Body of pancreas (tissue), 4 donors: ENCODE data around the gene SMARCAD1. TPM values are rescaled to one million over a fixed set of nuclear protein-coding genes. Genes with fewer than 3 reads are reported as not detected.
"Not testable (repeated sequence)": the region's sequence is repeated elsewhere in the genome, so short reads cannot be mapped to it uniquely, and the experiment has no call there.

Source experiments
- ATAC-seq: fragments of 150-250 bp; one replicate; pipeline ENCODE4 v1.9.1; 2016
- DNase-seq, 4 donors: peaks; one replicate each; pipeline ENCODE4 v3.0.0-alpha.2; 2019
- H3K27ac ChIP-seq, 4 donors: fragments of 200-600 bp; sonication (generic); 1 replicate in 3 of 4; 2 replicates in 1 of 4; pipeline versions ENCODE4 v1.5.1 to v1.6.1; 2016 to 2019; ENCODE audit warnings: mild to moderate bottlenecking in 1 of 4, mixed read lengths in 1 of 4, moderate library complexity in 1 of 4
- H3K27me3 ChIP-seq, 2 donors: fragments of 200-600 bp; sonication (generic); one replicate each; pipeline ENCODE4 v1.6.0; 2016; ENCODE audit warnings: mild to moderate bottlenecking in 1 of 2
- H3K36me3 ChIP-seq, 2 donors: fragments of 200-600 bp; sonication (generic); replicated peaks in 1 of 2; 2 replicates each; pipeline ENCODE4 v1.5.1; 2016; ENCODE audit warnings: low read depth in 2 of 2; ENCODE audit not compliant: insufficient read depth in 1 of 2
- H3K4me1 ChIP-seq: fragments of 200-600 bp; sonication (generic); one replicate; pipeline ENCODE4 v1.6.0; 2016
- H3K4me3 ChIP-seq, 2 donors: fragments of 200-600 bp; sonication (generic); 1 replicate in 1 of 2; 2 replicates in 1 of 2; pipeline ENCODE4 v1.5.1; 2016 to 2019
- H3K9me3 ChIP-seq, 3 donors: fragments of 200-600 bp; sonication (generic); 1 replicate in 2 of 3; 2 replicates in 1 of 3; pipeline ENCODE4 v1.5.1; 2016
- POLR2A ChIP-seq, 3 donors: fragments of 450-650 bp; IDR thresholded peaks; one replicate each; pipeline ENCODE4 v1.6.1; 2016; ENCODE audit warnings: antibody characterized with exemption in 3 of 3, mild to moderate bottlenecking in 2 of 3
- WGBS, 2 donors: methylation state at CpG; one replicate each; pipeline ENCODE4 v1.1.5; 2017; 5-methylcytosine and 5-hydroxymethylcytosine counted together
- intact Hi-C: fragments of 100-400 bp; cut with DNase I; formaldehyde crosslinking; loops from one replicate; pipeline ENCODE4 v1.15.1; 2023
- total RNA-seq, 2 donors: library from RNA; depleted of rRNA; stranded (reverse); fragments of >200 nt; gene quantifications; one replicate each; pipeline ENCODE4 v1.1.0, GENCODE V29; 2016
- TF ChIP-seq, protein P1 (sequence below), 7 experiments: fragments of 450-650 bp in 4 of 7; fragments of 200-600 bp in 3 of 7; sonication (generic) in 3 of 7; IDR thresholded peaks; one replicate each; pipeline ENCODE4 v1.5.1; 2016 to 2019; ENCODE audit warnings: antibody characterized with exemption in 7 of 7

Gene SMARCAD1
- total RNA-seq, 2 donors from 2014 or later, result 12.7 to 16.5 TPM

DNA sequence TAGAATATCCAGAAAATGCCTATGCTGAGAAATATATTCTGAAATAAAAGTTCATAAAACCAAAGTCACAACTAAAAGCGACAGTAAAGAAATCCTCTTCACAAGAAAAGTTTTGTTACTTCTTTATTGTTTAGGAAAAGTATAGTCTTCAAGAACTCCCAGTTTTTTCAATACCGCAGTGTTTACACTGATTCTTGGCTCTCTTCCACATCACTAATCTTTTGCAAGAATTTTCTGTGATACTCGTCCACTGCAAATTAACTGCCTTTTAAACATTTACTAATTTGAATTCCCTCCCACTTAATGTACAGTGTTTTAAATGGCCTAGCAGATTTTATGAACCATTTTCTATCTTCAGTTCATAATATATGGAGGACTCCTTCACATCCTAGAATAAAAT is 69.9 kb downstream of the SMARCAD1 start:
- Histone ChIP-seq H3K36me3 (peaks cover 0 to 33% of the 10 kb centered on the region in 2 donors), H3K27me3 (no peaks in the 10 kb centered on the region), H3K4me1 (no peaks in the 10 kb centered on the region), H3K27ac (no peak overlapping the region), H3K4me3 (no peak overlapping the region), H3K9me3 (no peaks in the 10 kb centered on the region)
- ATAC-seq (no peak), DNase-seq (no peak)
- TF ChIP-seq, protein P1, sequence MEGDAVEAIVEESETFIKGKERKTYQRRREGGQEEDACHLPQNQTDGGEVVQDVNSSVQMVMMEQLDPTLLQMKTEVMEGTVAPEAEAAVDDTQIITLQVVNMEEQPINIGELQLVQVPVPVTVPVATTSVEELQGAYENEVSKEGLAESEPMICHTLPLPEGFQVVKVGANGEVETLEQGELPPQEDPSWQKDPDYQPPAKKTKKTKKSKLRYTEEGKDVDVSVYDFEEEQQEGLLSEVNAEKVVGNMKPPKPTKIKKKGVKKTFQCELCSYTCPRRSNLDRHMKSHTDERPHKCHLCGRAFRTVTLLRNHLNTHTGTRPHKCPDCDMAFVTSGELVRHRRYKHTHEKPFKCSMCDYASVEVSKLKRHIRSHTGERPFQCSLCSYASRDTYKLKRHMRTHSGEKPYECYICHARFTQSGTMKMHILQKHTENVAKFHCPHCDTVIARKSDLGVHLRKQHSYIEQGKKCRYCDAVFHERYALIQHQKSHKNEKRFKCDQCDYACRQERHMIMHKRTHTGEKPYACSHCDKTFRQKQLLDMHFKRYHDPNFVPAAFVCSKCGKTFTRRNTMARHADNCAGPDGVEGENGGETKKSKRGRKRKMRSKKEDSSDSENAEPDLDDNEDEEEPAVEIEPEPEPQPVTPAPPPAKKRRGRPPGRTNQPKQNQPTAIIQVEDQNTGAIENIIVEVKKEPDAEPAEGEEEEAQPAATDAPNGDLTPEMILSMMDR (IDR thresholded peaks at IDR 0.05), result no peak
- TF ChIP-seq POLR2A (IDR thresholded peaks at IDR 0.05), result no peak
- intact Hi-C loops, result no loop called here
- WGBS, 2 donors, result 57 to 58% methylated on average over 3 of the region's 3 CpGs

DNA sequence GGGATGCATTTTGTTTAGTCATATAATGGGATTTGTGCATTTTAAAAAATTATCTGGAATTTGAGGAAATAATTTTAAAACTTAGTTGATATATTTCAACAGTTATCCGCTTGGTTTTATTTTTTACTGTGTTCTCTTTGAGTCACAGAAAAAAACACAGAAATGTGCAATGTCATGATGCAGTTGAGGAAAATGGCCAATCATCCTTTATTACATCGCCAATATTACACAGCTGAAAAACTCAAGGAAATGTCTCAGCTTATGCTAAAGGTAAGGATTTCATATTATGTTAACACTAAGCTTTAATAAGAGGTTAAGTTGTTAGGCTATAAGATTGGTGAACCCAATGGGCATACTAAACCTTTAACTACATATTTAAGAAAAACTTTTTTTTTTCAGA is 71.1 kb downstream of the SMARCAD1 start:
- H3K27me3 ChIP-seq, result no peaks in the 10 kb centered on the region
- H3K4me3 ChIP-seq, result no peak overlapping the region
- intact Hi-C loops, result no loop called here
- H3K9me3 ChIP-seq, result no peaks in the 10 kb centered on the region
- ATAC-seq, result no peak
- H3K36me3 ChIP-seq, result peaks cover 0 to 42% of the 10 kb centered on the region in 2 donors
- WGBS, 2 donors, result 94 to 97% methylated on average over 2 of the region's 2 CpGs
- H3K27ac ChIP-seq, result no peak overlapping the region
- no peak for TF ChIP-seq POLR2A (IDR thresholded peaks at IDR 0.05)
- TF ChIP-seq, protein P1 (IDR thresholded peaks at IDR 0.05), result no peak
- H3K4me1 ChIP-seq, result no peaks in the 10 kb centered on the region
- DNase-seq, result no peak

DNA sequence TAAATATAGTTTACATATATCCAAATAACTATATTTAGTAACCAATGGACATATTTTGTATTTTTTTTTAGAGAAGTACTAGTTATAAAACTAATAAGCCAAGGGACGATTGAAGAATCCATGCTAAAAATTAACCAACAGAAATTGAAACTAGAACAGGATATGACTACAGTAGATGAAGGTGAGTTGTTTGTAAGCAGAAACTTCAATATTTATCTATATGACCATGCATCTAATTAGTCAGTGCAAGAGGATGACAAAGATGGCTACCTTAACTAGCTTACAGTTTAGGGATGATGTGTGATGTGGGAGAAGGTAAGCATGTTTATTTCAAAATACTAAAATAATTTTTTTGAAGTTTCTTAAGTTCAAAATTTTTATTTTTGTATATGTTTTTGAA is 77.2 kb downstream of the SMARCAD1 start:
- WGBS, 2 donors, result 77 to 78% methylated on average over 1 of the region's 1 CpG
- Histone ChIP-seq H3K4me3 (no peak overlapping the region), H3K27me3 (no peaks in the 10 kb centered on the region), H3K27ac (no peak overlapping the region), H3K9me3 (no peaks in the 10 kb centered on the region), H3K4me1 (no peaks in the 10 kb centered on the region), H3K36me3 (peaks cover 0 to 23% of the 10 kb centered on the region in 2 donors)
- DNase-seq, result no peak
- intact Hi-C loops, result no loop called here
- ATAC-seq, result no peak
- TF ChIP-seq POLR2A (IDR thresholded peaks at IDR 0.05), result no peak
- TF ChIP-seq, protein P1 (IDR thresholded peaks at IDR 0.05), result no peak

DNA sequence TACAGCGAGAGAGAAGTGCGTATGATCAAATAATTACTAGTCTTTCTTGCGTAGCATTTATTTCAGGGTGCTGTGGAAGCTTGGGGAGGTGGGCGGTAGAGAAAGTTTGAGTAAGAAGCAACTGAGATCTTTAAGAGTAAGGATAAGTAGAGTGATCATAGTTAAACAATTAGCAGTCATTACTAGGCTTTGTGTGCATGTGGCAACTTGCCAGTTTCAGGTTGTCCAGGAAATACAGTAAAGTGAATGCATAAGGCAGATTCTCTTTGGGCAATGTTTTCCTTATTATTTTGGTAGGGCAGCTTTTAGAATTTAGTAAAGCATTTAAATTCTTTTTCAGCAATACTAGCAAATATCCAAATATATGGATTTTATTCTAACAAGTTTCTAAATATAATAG is 78.0 kb downstream of the SMARCAD1 start:
- DNase-seq, result peak in 1 of 4 donors; percentile 8
- H3K4me1 ChIP-seq, result no peaks in the 10 kb centered on the region
- no peak for TF ChIP-seq POLR2A (IDR thresholded peaks at IDR 0.05)
- TF ChIP-seq, protein P1 (IDR thresholded peaks at IDR 0.05), result no peak
- intact Hi-C loops, result no loop called here
- H3K9me3 ChIP-seq, result no peaks in the 10 kb centered on the region
- H3K27me3 ChIP-seq, result no peaks in the 10 kb centered on the region
- H3K27ac ChIP-seq, result no peak overlapping the region
- no peak for ATAC-seq
- 85 to 94% methylated on average over 4 of the region's 4 CpGs for WGBS, 2 donors
- peaks cover 0 to 23% of the 10 kb centered on the region in 2 donors for H3K36me3 ChIP-seq
- H3K4me3 ChIP-seq, result no peak overlapping the region

DNA sequence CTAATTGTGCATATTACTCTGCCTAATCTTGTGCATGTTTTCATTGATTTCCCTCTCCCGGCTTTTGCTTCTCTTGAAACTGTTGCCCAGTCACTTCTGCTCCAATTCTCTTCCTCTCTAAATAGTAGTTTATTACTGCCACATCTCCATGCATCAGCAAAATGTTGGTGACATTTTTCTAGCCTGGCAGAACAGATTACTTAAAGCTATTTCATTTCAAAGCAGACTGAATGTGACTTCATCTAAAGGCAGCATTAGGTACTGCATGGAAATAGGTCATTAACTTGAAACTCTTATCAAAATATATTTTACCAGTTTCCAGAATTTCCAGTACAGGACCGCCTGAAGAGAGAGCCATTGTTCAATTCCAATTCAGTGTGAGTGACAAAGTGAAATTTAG is 82.6 kb downstream of the SMARCAD1 start:
- Histone ChIP-seq H3K27ac (no peak overlapping the region), H3K4me1 (no peaks in the 10 kb centered on the region), H3K36me3 (peaks cover 0 to 7% of the 10 kb centered on the region in 2 donors), H3K9me3 (no peaks in the 10 kb centered on the region), H3K4me3 (no peak overlapping the region), H3K27me3 (no peaks in the 10 kb centered on the region)
- ATAC-seq (no peak), DNase-seq (no peak)
- TF ChIP-seq POLR2A (IDR thresholded peaks at IDR 0.05), result no peak
- TF ChIP-seq, protein P1 (IDR thresholded peaks at IDR 0.05), result no peak
- WGBS, 2 donors, result 81 to 89% methylated on average over 2 of the region's 2 CpGs
- intact Hi-C loops, result no loop called here

DNA sequence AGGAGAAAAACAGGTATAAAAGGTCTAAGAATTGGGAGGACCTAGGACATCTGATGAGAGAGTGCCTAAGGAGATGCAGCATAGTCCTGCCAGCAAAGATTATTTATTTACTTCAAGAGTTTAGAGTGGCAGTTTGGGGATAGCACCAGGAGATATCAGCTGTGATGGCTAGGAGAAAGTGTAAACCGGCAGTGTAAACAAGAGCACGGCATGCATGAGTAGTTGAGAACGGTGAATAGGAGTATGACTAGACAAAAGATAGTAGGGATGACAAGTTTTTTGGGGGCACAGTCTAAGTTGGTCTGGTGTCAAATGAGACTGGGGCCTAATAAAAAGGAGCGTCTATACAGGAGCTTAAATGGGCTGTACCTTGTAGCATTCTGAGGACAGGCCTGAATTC is 86.3 kb downstream of the SMARCAD1 start:
- intact Hi-C loops, H3K27me3 ChIP-seq, H3K9me3 ChIP-seq, H3K4me3 ChIP-seq, ATAC-seq, H3K4me1 ChIP-seq, H3K27ac ChIP-seq, DNase-seq, H3K36me3 ChIP-seq: not testable (repeated sequence)
- WGBS, 2 donors, result 82 to 84% methylated on average over 4 of the region's 4 CpGs

DNA sequence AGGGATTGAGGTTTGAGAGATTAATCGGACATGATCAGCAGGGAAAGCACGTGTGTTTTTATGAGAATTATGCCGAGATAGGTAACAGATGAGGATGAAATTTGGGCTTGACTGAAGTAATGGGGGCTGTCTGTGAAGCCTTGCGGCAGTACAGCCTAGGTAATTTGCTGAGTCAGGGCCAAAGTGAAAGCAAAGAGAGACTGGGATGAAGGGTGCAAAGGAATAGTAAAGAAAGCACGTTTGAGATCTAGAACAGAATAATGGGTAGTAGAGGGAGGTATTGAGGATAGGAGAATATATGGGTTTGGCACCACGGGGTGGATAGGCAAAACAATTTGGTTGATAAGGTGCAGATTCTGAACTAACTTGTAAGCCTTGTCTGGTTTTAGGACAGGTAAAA is 87.8 kb downstream of the SMARCAD1 start:
- H3K4me3 ChIP-seq, H3K36me3 ChIP-seq: not testable (repeated sequence)
- 62 to 80% methylated on average over 6 of the region's 6 CpGs for WGBS, 2 donors

More for the DNA sequence above, 87.8 kb downstream of the SMARCAD1 start:
- H3K9me3 ChIP-seq, DNase-seq, H3K4me1 ChIP-seq, H3K27me3 ChIP-seq, ATAC-seq, H3K27ac ChIP-seq, intact Hi-C loops: not testable (repeated sequence)
